IMR-90 (cell line): Measurements from ENCODE around the gene MOV10.

Experiments
- CTCF ChIP-seq: conservative IDR thresholded peaks from 2 replicates; pipeline ENCODE4 v1.5.1; 2012; ENCODE audit warnings: mild to moderate bottlenecking, low read depth, low read length, improper control_type of control experiment
- ELK1 ChIP-seq: fragments of 150-350 bp; IDR thresholded peaks from 2 replicates; pipeline ENCODE4 v1.6.1; 2016; ENCODE audit warnings: low read depth, mild to moderate bottlenecking, low read length, moderate library complexity, borderline replicate concordance
- MAFK ChIP-seq: IDR thresholded peaks from 2 replicates; pipeline ENCODE4 v1.6.1; 2012; ENCODE audit warnings: low read depth, low read length, improper control_type of control experiment
- POLR2A ChIP-seq: IDR thresholded peaks from 2 replicates; pipeline ENCODE4 v1.6.1; 2012; ENCODE audit warnings: mild to moderate bottlenecking, low read depth, low read length
- RAD21 ChIP-seq: IDR thresholded peaks from 2 replicates; pipeline ENCODE4 v1.6.1; 2012; ENCODE audit warnings: low read length, improper control_type of control experiment
- TF ChIP-seq, protein P1 (sequence below): fragments of 150-350 bp; IDR thresholded peaks from 2 replicates; pipeline ENCODE4 v1.6.1; 2017; ENCODE audit warnings: mild to moderate bottlenecking, antibody characterized with exemption, low read length, low read depth

- TF ChIP-seq CTCF (no peak), POLR2A (no peak), MAFK (no peak), ELK1 (no peak), RAD21 (no peak)
- TF ChIP-seq, protein P1, sequence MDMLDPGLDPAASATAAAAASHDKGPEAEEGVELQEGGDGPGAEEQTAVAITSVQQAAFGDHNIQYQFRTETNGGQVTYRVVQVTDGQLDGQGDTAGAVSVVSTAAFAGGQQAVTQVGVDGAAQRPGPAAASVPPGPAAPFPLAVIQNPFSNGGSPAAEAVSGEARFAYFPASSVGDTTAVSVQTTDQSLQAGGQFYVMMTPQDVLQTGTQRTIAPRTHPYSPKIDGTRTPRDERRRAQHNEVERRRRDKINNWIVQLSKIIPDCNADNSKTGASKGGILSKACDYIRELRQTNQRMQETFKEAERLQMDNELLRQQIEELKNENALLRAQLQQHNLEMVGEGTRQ: no peak
Measured at GRCh38 chr1:112701227-112702066, 27.0 kb downstream of the MOV10 start.
